GM12801 (cell line): ENCODE results near the gene ACIN1.

Experiments used
- TF ChIP-seq, protein P1 (sequence below): IDR thresholded peaks from one replicate; pipeline ENCODE4 v1.5.1; 2011; ENCODE audit warnings: control low read depth; ENCODE audit not compliant: insufficient read length; ENCODE audit errors: extremely low read depth

ACIN1 gene

DNA sequence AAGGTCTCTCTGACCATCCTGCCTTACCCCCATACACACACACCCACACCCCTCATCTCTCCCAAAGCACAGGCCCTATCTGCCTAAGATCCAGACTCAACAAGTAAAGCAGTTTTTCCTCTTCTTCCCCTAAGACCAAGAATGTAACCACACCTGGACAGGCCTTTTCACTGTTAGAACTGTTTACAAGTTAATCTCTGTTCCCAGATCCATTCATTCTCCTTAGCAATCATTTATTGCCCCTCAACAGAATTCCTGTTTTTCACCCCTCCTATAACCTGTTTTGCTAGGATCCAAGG lies 11.8 kb upstream of the ACIN1 start:
- TF ChIP-seq, protein P1, sequence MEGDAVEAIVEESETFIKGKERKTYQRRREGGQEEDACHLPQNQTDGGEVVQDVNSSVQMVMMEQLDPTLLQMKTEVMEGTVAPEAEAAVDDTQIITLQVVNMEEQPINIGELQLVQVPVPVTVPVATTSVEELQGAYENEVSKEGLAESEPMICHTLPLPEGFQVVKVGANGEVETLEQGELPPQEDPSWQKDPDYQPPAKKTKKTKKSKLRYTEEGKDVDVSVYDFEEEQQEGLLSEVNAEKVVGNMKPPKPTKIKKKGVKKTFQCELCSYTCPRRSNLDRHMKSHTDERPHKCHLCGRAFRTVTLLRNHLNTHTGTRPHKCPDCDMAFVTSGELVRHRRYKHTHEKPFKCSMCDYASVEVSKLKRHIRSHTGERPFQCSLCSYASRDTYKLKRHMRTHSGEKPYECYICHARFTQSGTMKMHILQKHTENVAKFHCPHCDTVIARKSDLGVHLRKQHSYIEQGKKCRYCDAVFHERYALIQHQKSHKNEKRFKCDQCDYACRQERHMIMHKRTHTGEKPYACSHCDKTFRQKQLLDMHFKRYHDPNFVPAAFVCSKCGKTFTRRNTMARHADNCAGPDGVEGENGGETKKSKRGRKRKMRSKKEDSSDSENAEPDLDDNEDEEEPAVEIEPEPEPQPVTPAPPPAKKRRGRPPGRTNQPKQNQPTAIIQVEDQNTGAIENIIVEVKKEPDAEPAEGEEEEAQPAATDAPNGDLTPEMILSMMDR = no peak

DNA sequence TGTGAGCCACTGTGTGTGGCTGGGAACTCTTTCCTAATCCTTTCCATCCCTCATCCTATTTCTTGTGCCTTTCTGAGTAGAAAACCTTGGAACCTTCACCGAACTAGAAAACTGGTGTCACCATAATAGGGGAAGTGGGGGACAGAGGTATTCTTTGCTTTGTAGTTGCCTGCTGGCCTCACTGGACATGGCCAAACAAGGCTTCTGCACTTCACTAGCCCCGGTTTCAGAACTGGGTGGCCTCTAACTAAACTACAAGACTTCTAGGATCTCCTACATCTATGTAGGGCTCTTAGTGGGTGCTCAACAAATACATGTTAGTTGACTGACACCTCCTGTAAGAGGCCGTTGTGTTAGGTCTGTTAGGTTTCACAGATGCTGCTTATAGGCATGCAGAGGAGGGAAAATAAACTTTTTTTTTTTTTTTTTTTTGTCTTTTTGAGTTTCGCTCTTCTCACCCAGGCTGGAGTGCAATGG lies 10.4 kb upstream of the ACIN1 start:
- TF ChIP-seq, protein P1 = no peak

DNA sequence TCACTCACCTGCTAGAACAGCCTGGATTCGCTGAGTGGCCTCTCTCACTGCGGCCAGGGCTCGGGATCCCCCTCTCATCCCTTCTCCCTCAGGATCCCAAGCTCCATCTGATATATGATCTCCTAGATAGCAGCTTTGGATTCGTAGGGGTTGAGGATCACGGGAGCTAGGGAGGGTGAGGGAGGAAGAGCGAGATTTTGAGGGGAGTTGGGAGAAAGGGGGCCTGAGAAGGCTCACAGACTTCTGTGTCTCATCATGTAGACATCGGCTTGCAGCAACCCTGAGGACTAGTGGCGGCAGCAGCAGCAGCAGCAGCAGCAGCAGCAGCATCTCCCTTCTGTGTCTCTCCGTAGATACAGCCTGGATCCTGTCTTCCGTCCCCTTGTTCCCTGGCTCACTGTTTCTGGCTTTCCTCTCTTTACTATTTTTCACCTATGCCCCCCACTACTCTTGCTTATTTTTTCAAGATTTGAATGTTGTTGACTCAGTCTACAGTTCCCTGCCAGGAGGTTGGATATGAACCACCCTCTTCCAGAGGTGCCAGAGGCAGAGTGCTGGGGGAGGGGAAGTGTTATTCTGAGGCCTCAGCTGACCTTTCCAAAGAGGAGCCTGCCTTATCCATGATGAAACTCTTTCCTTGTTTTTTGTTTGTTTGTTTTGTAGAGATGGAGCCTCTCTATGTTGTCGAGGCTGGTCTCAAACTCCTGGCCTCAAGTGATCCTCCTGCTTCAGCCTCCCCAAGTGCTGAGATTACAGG lies 9.8 kb upstream of the ACIN1 start, which contains the start of gene CIROP:
TSS of gene CIROP (minus strand) at position 399 of the 757 bp plus-strand sequence. CDS start at position 330, 69 bp downstream.
- TF ChIP-seq, protein P1 = no peak

DNA sequence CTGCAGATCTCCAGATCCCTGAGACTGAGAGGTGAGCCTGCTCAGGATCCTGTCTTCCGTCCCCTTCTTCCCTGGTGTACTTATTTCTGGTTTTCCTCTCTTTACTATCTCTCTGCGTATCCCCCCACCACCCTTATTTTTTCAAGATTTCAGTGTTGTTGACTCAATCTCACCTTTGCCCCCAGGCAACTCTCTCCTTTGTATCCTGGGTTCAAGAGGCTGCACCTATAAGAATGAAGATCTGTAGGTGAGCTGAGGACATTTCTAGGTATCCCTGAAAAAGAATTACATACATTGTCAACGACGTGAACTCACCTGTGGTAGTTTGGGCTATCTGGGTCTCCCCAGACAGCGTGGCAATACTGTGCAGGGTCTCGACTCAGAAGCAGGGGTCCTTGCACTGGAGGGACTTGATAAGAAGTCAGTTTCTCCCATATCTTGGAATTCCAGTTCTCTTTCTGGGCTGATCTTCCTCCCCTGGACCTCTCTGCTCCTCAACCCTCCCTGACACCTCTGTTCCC lies 9.2 kb upstream of the ACIN1 start:
- TF ChIP-seq, protein P1 = no peak

DNA sequence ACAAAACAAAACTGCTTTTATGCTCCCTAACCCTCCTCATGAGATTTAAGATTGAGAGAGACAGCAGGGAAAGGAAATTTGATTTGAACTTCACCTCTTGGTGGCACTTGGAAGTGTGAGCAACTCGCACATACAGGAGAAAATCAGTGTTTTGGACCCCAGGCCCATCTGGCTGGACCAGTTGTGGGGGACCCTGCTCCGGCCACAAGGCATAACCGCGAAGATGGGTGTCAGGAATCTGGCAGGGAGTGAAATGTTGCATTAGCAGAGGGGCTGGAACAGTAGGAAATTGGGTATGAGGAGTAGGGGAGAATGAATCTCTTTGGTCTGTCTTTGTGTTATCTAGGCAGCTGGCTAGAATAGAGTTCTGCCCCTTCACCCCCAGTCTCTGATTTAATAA lies 8.6 kb upstream of the ACIN1 start:
- TF ChIP-seq, protein P1 = no peak

DNA sequence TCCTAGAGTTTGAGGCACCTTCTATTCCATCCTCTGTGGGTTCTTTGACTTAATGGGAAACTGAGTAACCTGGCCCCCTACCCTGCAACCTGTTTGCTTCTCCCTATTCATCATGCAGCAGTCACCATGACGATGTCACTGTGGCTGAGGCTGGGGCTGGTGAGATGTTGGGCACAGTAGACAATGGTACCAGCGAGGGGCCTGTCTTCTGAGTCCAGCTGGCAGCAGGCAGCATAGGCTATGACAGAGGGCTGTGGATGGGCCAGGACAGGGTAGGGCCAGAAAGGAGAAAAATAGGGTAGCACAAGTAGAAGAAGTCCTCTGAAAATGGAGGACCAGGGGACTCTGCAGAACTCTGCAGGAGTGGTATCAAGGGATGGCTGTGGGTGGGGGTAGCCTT lies 7.9 kb upstream of the ACIN1 start:
- TF ChIP-seq, protein P1 = no peak

DNA sequence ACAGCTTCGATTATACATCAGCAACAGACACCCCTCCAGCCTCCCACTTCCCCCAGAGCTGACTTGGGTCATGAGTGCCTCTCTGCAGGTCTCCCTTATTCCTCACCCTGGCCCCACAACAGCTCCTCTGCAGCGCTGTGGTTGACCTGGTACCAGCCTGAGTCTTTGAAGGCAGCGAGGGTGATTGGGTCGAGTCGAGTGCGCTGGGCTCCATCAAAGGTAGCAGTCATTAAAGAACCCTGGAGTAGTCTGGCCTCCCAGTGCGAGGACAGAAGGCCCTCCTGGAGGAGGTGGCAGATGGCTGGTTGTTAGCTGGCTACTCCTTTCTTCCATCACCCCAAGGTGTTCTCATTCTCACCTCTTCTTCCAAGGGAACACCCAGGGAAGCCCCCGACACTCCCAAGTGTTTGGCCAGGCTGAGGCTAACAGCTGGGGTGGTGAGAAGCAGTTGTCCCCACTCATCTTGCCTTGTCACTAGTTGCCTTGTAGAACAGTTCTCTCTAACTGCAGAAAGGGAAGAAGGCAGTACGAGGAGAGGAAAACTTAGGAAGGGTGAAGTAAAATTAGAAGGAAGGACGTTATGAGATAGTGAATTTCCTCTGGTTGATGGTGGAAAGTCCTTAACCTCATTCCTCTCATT lies 7.2 kb upstream of the ACIN1 start:
- TF ChIP-seq, protein P1 = no peak
